IPS-18c (cell line): ENCODE data around the gene BICC1.

Source experiments
- H3K4me3 ChIP-seq: 2 replicates; pipeline ENCODE4 v1.7.0; 2013; ENCODE audit warnings: low read depth, mild to moderate bottlenecking, low read length, moderate library complexity; ENCODE audit not compliant: insufficient read depth
- H3K9me3 ChIP-seq: one replicate; pipeline ENCODE4 v1.6.1; 2013; ENCODE audit warnings: mild to moderate bottlenecking, low read length, moderate library complexity; ENCODE audit not compliant: control insufficient read depth, insufficient read depth

Gene BICC1

DNA sequence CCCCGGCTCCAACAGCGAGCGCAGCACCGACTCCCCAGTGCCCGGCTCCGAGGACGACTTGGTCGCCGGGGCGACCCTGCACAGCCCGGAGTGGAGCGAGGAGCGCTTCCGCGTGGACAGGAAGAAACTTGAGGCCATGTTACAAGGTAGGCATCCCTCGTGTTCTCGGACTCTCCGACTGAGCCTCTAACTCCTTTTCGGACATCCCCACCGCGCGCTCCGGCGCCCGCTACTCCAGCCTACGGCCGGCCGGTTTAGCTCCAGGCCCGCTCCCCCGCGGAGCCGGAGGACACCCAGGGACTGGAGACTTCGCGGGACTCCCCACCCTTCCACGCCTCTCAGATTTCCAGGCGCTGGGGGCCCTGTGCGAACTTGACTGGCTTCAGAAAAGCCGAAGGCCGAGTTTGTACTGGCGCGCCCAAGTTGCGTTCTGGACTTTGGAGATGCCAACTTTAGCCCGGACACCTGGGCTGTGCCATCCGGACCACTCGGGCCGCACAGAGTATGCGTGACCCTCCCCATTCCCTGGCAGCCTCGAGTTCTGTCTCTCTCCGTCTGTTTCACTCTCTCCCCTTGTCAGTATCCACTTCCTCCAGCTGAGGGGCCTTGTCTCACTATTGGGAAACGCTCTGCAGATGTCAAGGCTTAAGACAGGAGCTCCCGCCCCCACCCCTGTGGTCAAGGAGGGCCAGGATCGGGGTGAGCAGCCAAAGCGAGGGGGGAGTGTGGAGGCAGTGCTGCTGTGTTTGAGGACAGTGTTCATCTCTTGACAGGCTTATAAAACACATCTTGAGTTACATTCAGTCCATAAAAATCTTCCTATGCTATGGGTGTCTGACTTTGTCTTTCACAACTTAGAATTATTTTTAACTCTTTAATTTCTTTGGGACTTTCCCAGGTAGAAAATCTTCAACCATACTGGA lies 777 bp downstream of the BICC1 start:
- H3K4me3 ChIP-seq: peak overlapping the region; percentile 73
- H3K9me3 ChIP-seq: no peaks in the 10 kb centered on the region

DNA sequence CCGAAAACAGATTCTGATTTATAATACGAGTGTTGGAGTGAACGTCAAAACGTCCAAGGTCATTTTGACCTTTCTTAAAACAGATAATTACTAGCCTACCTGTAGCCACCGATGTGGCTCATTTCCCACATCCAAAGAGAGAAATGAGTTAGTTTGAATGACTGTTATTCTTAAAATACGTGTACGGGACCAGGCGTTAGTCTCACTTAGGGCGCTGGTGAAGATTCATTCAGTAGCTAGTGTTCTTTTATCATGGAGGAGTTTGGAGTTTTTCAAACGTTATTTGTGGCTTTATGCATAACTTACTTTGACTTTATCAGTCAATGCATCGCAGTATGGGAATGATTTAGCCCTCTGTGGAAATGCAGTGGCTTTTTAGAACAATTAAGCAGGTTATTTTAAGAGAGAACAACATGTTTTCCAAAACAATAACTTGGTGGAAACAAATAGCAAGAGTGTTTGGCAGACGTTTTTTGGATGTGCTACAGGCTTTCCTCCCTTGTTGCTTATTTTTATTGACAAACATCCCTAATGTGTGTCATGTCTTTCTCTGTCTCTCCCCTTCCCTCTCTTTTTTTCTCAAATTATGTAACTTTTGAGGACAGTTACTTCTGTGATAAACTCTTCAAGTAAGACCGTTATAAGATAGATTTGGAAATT lies 1.6 kb downstream of the BICC1 start:
- H3K9me3 ChIP-seq: no peaks in the 10 kb centered on the region
- H3K4me3 ChIP-seq: no peak overlapping the region

DNA sequence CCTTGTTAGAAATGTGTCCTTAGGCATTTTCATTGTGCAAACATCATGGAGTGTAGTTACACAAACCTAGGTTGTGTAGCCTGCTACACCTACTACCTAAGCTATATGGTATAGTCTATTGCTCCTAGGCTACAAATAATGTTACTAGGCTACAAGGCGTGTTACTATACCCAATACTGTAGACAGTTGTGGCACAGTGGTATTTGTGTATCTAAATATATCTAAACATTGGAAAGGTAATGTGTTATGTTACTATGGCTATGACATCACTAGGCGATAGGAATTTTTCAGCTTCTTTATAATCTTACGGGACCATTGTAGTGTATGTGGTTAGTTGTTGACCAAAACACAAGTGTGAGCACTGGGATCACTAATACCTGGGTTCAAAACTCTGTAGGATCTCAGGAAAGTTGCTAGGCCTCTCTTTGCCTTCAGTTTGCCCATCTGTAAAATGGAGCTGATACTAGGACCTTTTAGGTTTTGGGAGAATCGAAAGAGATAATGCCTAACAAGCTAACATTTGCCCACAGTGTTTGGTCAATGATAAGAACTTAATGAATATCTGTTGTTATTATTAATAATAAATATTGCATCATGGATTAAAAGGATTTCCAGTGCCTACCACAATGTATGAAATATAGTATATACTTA lies 2.7 kb downstream of the BICC1 start:
- Histone ChIP-seq H3K9me3 (no peaks in the 10 kb centered on the region), H3K4me3 (no peak overlapping the region)

DNA sequence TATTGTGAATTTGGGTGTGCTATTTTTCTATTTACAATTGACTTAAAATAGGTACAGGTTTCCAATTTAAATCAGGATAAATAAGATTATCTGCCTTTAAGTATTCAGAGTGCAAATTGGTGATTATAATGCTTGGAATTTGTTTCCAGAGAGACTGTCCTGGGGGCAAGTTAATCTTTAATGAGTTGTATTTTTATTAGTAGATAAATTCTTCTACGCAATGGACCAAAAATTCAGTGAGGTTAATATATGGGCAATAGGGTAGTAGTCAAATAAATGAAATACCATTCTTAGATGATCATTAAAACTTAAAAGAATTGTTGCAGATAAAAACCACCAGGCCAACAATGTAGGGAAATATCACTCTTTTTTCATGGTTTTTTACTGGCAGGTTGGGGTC lies 3.4 kb downstream of the BICC1 start:
- Histone ChIP-seq H3K4me3 (no peak overlapping the region), H3K9me3 (no peaks in the 10 kb centered on the region)

DNA sequence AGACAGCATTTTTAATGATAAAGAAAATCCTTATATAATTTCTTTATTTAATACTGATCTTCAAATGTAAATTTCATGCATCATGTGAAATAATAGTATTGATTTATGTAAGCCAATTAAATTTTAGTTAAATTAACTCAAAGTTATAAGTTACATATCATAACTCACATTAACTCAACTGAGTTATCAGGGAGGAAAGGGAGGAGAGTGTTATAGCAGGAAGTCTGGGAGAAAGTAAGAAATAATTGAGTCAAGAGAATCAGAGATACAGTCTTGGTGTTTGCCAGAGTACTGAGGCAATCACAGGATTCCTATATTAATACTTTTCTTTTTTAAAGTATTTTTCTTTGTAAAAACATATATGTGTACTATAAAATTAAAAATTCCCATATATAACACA lies 4.0 kb downstream of the BICC1 start:
- no peaks in the 10 kb centered on the region for H3K9me3 ChIP-seq
- no peak overlapping the region for H3K4me3 ChIP-seq

DNA sequence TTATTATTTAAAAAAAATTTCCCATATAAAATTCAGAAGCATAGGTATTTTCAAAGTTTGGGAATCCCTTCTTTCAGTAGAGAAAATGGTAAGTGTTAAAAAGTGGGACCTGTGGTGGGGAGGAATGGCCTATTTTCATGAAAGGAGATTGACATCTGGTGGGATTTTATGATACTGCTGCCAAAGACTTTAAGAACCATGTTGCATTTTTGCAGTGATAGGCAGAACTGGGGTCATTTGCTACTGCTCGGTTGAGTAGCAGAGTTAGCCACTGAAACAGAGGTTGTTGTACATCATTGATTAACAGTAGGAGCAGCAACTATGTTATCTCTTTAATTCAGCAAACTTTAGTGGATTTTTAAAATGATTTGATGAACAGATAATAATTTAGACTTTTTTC lies 4.4 kb downstream of the BICC1 start:
- H3K4me3 ChIP-seq: no peak overlapping the region

DNA sequence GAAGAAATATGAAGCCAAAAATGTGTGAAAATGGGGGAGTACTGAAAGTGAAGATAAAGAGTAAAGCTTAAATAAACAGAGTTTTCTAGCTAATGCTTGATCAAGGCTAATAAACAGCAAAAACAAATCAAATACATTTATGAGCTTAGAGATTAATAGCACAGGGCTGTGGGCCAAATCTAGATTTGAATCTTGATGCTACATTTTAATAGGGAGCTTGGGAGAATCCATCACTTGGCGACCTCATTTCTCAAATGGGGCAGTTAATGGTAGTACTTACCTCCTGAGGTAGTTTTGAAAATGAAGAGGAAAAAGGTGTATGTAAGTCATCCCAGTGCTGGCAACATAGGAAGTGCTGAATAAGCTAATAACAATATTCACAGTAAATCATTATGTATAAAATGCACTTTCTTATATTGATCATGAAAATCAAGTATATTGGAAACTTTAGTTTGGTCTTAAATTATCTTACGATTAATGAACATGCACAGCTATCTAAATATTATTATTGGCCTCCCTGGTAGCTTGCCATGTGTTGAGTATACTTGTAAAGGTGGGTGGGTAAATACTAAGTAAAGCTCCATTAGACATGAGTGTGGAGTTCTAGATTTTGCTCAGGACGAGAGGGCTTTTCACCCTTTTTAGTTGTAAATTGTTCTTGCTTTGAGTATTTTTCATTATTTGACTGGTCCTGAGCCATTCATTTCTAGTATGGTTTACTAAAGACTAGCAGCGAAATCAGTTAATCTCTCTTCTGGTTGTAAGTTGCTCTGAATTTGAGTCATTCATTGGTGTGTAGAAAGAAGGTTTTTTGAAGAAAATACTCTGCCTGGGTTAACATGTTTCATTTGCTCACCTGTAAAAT lies 5.1 kb downstream of the BICC1 start:
- H3K9me3 ChIP-seq: no peaks in the 10 kb centered on the region
- no peak overlapping the region for H3K4me3 ChIP-seq

More for the DNA sequence above, 4.4 kb downstream of the BICC1 start:
- no peaks in the 10 kb centered on the region for H3K9me3 ChIP-seq

DNA sequence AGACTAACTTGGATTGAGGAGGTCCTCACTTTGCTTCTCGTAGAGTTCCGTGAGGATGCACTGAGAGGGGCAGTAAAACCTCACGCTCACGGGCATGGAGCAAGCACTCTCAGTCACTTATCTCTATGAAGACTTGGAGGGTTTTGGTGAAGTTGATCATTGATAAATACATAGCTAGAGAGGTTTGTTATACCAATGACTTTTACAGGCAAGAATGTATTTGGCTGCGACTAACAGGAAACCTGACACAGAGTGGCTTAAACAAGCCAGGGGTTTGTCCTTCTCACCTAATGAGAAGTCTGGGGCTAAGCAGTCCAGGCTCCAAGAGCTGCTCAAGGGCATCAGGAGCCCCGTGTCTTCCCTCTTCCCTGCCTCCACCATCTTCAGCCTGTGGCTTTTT lies 6.1 kb downstream of the BICC1 start:
- Histone ChIP-seq H3K4me3 (no peak overlapping the region), H3K9me3 (no peaks in the 10 kb centered on the region)

DNA sequence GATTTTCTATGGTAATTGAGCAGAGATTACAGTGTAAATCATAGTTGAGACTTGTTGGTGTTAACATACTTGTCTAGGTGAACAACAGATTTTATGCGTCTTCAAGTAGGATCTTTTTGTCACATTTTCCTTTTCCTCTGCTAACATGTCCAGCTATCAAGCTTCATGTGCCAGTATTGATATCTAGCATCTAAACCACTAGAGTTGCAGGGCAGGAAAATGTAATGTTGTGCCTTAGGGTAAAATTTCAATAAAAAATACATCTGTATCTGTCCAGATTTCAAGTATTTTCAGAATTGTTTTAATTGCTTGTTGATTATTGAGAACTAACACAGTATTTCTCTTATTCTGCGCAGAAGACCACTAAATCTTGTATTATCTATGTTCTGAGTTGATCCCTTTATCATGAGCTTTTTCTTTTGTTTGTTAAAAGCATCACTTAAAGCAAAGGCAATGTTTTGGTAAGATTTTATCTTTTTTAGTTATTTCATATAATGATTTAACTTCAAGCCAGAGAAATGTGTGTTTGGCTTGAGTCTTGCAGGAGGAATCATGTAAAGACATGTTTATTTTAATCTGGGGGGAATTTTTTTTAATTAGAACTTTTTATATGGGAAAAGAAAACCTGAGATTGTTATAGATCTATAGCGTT lies 16.5 kb downstream of the BICC1 start:
- no peak overlapping the region for H3K4me3 ChIP-seq
- no peaks in the 10 kb centered on the region for H3K9me3 ChIP-seq

DNA sequence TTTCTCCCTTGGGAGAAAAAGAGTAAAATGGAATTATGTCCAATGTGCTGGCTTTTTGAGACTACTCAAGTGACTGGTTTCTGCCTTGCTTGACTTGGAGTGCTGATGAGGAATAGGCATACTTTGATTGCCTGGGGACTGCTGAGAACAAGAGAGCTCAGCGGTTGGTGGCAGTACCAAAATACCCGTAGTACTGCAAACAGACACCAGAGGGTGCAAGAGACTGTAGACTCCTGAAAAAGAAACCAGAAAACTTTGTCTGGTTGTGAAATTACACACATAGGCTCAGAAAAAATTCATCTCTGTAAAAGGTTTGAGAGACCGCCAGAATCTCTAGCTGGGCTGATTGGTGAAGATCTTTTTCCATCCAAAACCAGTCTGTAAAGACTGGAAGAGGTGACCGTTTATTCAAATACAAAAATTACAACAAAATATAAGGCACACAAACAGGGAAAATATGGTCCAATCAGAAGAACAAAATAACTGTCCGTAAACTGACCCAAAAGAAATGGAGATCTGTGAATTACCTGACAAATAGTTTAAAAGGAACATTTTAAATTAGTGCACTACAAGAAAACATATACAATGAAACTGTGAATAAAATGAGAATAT lies 18.5 kb downstream of the BICC1 start:
- no peaks in the 10 kb centered on the region for H3K9me3 ChIP-seq

DNA sequence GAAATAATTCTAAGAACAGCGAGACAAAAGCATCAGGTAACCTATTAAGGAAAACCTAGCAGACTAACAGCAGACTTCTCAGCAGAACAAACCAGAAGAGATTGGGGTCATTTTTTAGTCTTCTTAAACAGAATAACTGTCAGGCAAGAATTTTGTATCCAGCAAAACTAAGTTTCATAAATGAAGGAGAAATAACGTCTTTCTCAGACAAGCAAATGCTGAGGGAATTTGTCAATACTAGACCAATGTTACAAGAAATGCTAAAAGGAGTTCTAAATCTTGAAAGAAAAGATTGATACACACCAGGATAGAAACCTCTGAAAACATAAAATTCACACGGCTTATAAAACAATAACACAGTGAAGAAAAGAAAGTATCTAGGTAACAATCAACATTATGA lies 22.6 kb downstream of the BICC1 start:
- Histone ChIP-seq H3K9me3 (no peaks in the 10 kb centered on the region), H3K4me3 (no peak overlapping the region)

More for the DNA sequence above, 18.5 kb downstream of the BICC1 start:
- no peak overlapping the region for H3K4me3 ChIP-seq

DNA sequence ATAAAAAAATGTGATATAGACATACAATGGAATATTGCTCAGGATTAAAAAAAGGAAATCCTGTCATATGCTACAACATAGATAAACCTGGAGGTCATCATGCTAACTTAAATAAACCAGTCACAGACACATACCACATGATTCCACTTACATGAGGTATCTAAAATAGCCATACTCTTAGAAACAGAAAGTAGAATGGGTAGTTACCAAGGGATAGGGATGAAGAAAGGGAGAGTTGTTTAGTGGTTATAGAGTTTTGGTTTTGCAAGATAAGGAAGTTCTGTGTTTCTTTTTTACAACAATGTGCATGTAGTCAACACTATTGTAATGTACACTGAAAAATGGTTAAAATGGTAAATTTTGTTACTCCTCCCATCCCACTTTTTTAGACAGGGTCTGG lies 30.5 kb downstream of the BICC1 start:
- Histone ChIP-seq H3K9me3 (no peaks in the 10 kb centered on the region), H3K4me3 (no peak overlapping the region)

DNA sequence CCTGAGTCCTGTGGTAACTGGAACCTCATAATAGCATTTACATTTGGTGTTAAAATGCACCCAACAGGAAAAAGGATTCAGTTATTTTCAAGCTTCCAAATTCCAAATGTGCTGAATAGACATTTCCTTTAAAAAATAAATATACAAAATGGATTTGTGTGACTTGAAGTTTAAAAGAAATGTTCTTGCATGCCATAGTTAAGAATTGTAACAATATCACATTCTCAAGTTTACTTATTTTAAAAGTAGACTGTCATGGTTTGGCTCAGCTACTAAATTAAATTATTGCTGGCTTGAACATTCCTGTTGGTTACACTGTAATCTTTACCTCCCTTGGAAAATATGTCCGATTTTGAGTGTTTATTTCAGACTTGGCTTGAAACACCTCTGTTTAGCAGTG lies 31.5 kb downstream of the BICC1 start:
- Histone ChIP-seq H3K9me3 (no peaks in the 10 kb centered on the region), H3K4me3 (no peak overlapping the region)

DNA sequence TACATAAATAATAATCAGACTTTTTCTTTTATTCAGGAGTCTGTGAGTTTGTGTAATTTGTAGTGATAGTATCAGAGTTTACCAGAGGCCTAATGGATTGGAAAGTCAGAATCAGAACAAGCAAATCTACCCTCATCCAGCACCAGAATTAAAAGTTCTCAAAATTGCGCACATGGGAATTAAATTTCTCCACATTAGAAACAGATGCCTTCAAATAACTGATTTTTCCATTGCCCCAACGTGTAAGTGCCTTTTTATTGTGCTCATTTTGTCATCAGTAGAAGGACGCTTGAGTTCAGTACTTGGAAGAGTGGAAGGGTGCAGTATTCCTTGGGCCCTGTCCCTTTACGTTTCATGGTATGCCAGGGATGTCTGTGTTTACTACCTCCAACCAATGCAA lies 32.8 kb downstream of the BICC1 start:
- no peaks in the 10 kb centered on the region for H3K9me3 ChIP-seq

DNA sequence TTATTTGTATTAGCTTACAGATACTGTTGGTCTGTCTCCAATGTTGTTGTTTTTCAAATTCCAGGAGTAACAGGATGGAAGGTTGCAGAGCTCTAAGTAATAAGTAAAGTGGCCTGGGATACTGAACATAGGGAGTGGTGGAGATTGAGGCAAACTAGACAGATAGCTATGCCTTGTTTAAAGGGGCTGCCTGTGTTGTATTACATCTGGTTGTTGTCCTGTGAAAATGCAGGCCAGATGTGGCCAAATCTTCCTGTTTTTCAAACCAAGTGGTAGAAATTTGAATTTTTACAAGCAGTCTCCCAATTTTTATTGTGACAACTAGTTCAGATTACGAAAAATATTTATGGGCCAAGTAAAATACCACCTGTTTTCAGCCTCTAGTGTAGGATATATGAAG lies 33.5 kb downstream of the BICC1 start:
- Histone ChIP-seq H3K4me3 (no peak overlapping the region), H3K9me3 (no peaks in the 10 kb centered on the region)

More for the DNA sequence above, 32.8 kb downstream of the BICC1 start:
- no peak overlapping the region for H3K4me3 ChIP-seq

DNA sequence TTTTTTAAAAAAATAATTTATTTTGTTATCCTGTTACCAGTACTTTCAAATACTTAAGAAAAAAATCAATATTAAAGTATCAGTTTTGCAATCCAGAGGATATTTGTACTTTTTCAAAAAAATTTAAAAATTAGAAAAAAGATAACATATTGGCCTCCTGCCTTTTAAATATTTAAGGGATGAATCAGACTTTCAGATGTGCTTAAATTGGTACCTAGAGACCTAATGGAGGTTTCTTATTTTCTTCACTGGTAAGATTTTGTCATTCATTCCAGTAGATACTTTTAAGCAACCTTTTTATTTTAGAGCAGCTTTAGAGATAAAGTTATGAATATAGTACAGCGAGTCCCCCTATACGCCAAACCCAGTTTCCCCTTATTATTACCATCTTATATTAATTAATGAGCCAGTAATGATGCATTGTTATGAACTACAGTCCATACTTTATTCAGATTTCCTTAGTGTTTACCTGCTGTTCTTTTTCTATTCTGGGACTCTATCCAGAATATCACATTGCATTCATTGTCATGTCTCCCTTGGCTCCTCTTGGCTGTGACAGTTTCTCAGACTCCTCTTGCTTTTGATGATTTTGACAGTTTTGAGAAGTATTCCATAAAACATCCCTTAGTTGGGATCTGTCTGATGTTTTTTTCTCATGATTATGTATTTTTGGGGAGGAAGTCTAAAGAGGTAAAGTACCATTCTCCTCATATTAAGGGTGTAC lies 34.2 kb downstream of the BICC1 start:
- H3K4me3 ChIP-seq: no peak overlapping the region
- H3K9me3 ChIP-seq: no peaks in the 10 kb centered on the region
